ENCODE data around the gene AKNA.

- TF ChIP-seq CTCF (IDR thresholded peaks at IDR 0.05) (no peak), SP1 (CRISPR knock-in tag; conservative IDR thresholded peaks at IDR 0.05) (no peak), JUN (CRISPR knock-in tag; IDR thresholded peaks at IDR 0.05) (no peak), HMGA2 (CRISPR knock-in tag; IDR thresholded peaks at IDR 0.05) (no peak), GRHL2 (CRISPR knock-in tag; IDR thresholded peaks at IDR 0.05; ENCODE audit: insufficient replicate concordance, severe bottlenecking) (no peak)
- TF ChIP-seq, protein P1, sequence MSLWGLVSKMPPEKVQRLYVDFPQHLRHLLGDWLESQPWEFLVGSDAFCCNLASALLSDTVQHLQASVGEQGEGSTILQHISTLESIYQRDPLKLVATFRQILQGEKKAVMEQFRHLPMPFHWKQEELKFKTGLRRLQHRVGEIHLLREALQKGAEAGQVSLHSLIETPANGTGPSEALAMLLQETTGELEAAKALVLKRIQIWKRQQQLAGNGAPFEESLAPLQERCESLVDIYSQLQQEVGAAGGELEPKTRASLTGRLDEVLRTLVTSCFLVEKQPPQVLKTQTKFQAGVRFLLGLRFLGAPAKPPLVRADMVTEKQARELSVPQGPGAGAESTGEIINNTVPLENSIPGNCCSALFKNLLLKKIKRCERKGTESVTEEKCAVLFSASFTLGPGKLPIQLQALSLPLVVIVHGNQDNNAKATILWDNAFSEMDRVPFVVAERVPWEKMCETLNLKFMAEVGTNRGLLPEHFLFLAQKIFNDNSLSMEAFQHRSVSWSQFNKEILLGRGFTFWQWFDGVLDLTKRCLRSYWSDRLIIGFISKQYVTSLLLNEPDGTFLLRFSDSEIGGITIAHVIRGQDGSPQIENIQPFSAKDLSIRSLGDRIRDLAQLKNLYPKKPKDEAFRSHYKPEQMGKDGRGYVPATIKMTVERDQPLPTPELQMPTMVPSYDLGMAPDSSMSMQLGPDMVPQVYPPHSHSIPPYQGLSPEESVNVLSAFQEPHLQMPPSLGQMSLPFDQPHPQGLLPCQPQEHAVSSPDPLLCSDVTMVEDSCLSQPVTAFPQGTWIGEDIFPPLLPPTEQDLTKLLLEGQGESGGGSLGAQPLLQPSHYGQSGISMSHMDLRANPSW (CRISPR knock-in tag; conservative IDR thresholded peaks at IDR 0.05; ENCODE audit: low read depth): no peak
Observed at GRCh38 chr9:114303977-114304376, 83.8 kb downstream of the AKNA start.
